HPDE6-E6E7 (cell line): ENCODE data around the gene MGRN1.
A peak's percentile ranks its signal among the peaks of the same experiment; 100 is the strongest.

ENCODE experiments used
- DNase-seq: peaks from one replicate; pipeline ENCODE4 v3.0.0; 2011; ENCODE audit warnings: missing footprints; ENCODE audit errors: extremely low spot score

The MGRN1 gene

GRCh38 chr16:4624015-4624826 is at the start of gene MGRN1:
TSS of gene MGRN1 (plus strand) at chr16:4624826. CDS start at chr16:4624961, 135 bp downstream.
- peak; percentile 95 for DNase-seq

GRCh38 chr16:4574919-4575705 is 49.5 kb upstream of the MGRN1 start:
- DNase-seq: no peak

GRCh38 chr16:4576008-4576407 is 48.6 kb upstream of the MGRN1 start:
- no peak for DNase-seq

GRCh38 chr16:4578961-4579530 is 45.6 kb upstream of the MGRN1 start:
- DNase-seq: no peak

- DNase-seq: no peak
Observed at GRCh38 chr16:4580250-4580649, 44.4 kb upstream of the MGRN1 start.

- DNase-seq: no peak
Observed at GRCh38 chr16:4583906-4584305, 40.7 kb upstream of the MGRN1 start.

- DNase-seq: no peak
Observed at GRCh38 chr16:4586291-4586690, 38.3 kb upstream of the MGRN1 start.

- DNase-seq: no peak
Observed at GRCh38 chr16:4588386-4588785, 36.2 kb upstream of the MGRN1 start.

GRCh38 chr16:4588961-4589360 is 35.7 kb upstream of the MGRN1 start:
- no peak for DNase-seq

- no peak for DNase-seq
Observed at GRCh38 chr16:4591191-4591590, 33.4 kb upstream of the MGRN1 start.

- no peak for DNase-seq
Observed at GRCh38 chr16:4591706-4592470, 32.7 kb upstream of the MGRN1 start.

GRCh38 chr16:4593086-4593485 is 31.5 kb upstream of the MGRN1 start:
- DNase-seq: no peak

- no peak for DNase-seq
Observed at GRCh38 chr16:4594433-4595410, 29.9 kb upstream of the MGRN1 start.

- DNase-seq: peak; percentile 57
Observed at GRCh38 chr16:4597174-4597573, 27.5 kb upstream of the MGRN1 start.

- DNase-seq: no peak
Observed at GRCh38 chr16:4599037-4599436, 25.6 kb upstream of the MGRN1 start.

GRCh38 chr16:4599545-4599944 is 25.1 kb upstream of the MGRN1 start:
- DNase-seq: no peak

GRCh38 chr16:4601036-4601863 is 23.4 kb upstream of the MGRN1 start:
- DNase-seq: no peak

- no peak for DNase-seq
Observed at GRCh38 chr16:4601864-4602186, 22.8 kb upstream of the MGRN1 start.

- DNase-seq: no peak
Observed at GRCh38 chr16:4602331-4602730, 22.3 kb upstream of the MGRN1 start.

- DNase-seq: no peak
Observed at GRCh38 chr16:4603624-4604170, 20.9 kb upstream of the MGRN1 start.
